Measurements from ENCODE around the gene ENDOD1.

DNA sequence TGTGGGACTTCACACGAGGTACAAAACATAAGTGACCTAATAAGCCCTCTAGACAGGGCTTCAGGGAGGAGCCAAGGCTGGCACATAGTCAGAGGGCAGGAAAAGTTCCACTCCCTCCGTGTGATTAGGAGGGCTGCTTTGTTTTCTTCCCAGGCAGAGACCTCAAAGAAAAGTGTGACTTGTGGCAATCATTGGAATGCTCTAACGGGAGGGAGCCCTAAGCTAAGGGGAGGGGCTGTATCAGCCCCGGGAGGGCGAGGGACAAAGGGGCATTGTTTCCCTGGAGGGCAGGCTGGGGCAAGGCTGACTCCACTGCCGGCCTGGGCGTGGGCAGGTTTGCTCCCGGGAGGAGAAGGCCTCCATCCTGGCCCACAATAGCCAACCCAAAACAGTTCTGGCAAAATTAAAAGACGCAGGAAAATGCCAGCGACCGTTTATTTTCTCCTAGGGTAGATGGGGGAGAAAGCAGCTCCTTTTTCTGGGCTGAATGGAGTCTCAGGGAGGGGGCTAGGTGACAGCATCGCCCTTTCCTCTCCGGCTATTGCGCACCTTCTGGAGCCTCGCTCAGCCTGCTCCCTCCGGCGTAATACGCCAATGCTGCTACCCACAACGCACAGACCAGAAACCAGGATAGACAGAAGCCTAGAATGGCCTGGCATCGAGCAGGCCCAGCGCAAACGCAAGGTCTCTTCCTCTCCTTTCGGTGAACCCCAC is 60.2 kb downstream of the ENDOD1 start:
- TF ChIP-seq EZH2phosphoT487 (IDR thresholded peaks at IDR 0.05; ENCODE audit: insufficient read depth, low read depth) (no peak), EZH2 (IDR thresholded peaks at IDR 0.05; ENCODE audit: insufficient read depth, poor library complexity, severe bottlenecking) (no peak)

All from GM23248 (cell line).